ENCODE measurements around the gene OR10H1. TPM values are rescaled to one million over a fixed set of nuclear protein-coding genes. Genes with fewer than 3 reads are reported as not detected.
"Not testable (repeated sequence)": the region's sequence is repeated elsewhere in the genome, so short reads cannot be mapped to it uniquely, and the experiment has no call there.

Gene OR10H1
- polyA plus RNA-seq, 3 donors, result not detected

GRCh38 chr19:15840833-15841232 lies 25.4 kb upstream of the OR10H1 start:
- no peaks in the 10 kb centered on the region for H3K27me3 ChIP-seq (ENCODE audit: control insufficient read depth in 2 of 2, insufficient read depth in 2 of 2, low read length in 2 of 2)
- H3K4me1 ChIP-seq (ENCODE audit: control insufficient read depth in 1 of 2, insufficient read depth in 2 of 2, low read length in 2 of 2), result peaks cover 5 to 16% of the 10 kb centered on the region in 2 donors
- H3K27me3 Mint-ChIP-seq (ENCODE audit: low read depth in 3 of 3), result peaks cover 2 to 3% (median 3%) of the 10 kb centered on the region in 3 donors
- DNase-seq, result no peak
- H2AFZ ChIP-seq (ENCODE audit: insufficient read depth, low read depth, low read length, poor library complexity, severe bottlenecking), result no peak overlapping the region
- H3K27ac Mint-ChIP-seq, result no peak overlapping the region
- no peak overlapping the region for H3K9ac ChIP-seq (ENCODE audit: insufficient read depth, low read length, poor library complexity, severe bottlenecking)
- no peaks in the 10 kb centered on the region for H3K79me2 ChIP-seq (ENCODE audit: insufficient read depth, low read length)
- no peaks in the 10 kb centered on the region for H3K9me3 ChIP-seq (replicated peaks in 1 of 2; ENCODE audit: control insufficient read depth in 1 of 2, insufficient read depth in 1 of 2, low read length in 2 of 2)
- intact Hi-C loops (cut with micrococcal nuclease), result no loop called here
- H3K4me1 Mint-ChIP-seq, result peaks cover 21% of the 10 kb centered on the region
- H3K4me3 ChIP-seq (replicated peaks in 1 of 3; ENCODE audit: low read depth in 2 of 3, low read length in 3 of 3), result no peak overlapping the region
- no peak overlapping the region for H3K27ac ChIP-seq (ENCODE audit: low read depth in 1 of 2, low read length in 2 of 2)
- H4K20me1 ChIP-seq (ENCODE audit: insufficient read depth, low read length), result no peaks in the 10 kb centered on the region
- H3K9me3 Mint-ChIP-seq, result no peaks in the 10 kb centered on the region
- H3K36me3 Mint-ChIP-seq, result no peaks in the 10 kb centered on the region
- WGBS (ENCODE audit: insufficient coverage), result no CpG with 5 or more reads among the region's 2 CpGs
- H3K4me2 ChIP-seq (replicated peaks; ENCODE audit: extremely low read depth, low read length, poor library complexity, severe bottlenecking), result no peak overlapping the region
- TF ChIP-seq CTCF (IDR thresholded peaks at IDR 0.05), result no peak
- H3K36me3 ChIP-seq (replicated peaks in 1 of 2; ENCODE audit: control insufficient read depth in 1 of 2, insufficient read depth in 2 of 2, low read length in 2 of 2), result no peaks in the 10 kb centered on the region
- H3K4me3 Mint-ChIP-seq, result no peak overlapping the region

GRCh38 chr19:15839888-15840287 lies 24.4 kb upstream of the OR10H1 start:
- H3K9me3 Mint-ChIP-seq; H3K9me3 ChIP-seq (replicated peaks in 1 of 2; ENCODE audit: control insufficient read depth in 1 of 2, insufficient read depth in 1 of 2, low read length in 2 of 2); DNase-seq; H3K4me3 Mint-ChIP-seq; H4K20me1 ChIP-seq (ENCODE audit: insufficient read depth, low read length); H3K36me3 ChIP-seq (replicated peaks in 1 of 2; ENCODE audit: control insufficient read depth in 1 of 2, insufficient read depth in 2 of 2, low read length in 2 of 2); H3K27ac Mint-ChIP-seq; H3K36me3 Mint-ChIP-seq; H3K27ac ChIP-seq (ENCODE audit: low read depth in 1 of 2, low read length in 2 of 2); H3K27me3 Mint-ChIP-seq (ENCODE audit: low read depth in 3 of 3); H3K4me3 ChIP-seq (replicated peaks in 1 of 3; ENCODE audit: low read depth in 2 of 3, low read length in 3 of 3); H3K27me3 ChIP-seq (ENCODE audit: control insufficient read depth in 2 of 2, insufficient read depth in 2 of 2, low read length in 2 of 2); H3K4me2 ChIP-seq (replicated peaks; ENCODE audit: extremely low read depth, low read length, poor library complexity, severe bottlenecking); H3K79me2 ChIP-seq (ENCODE audit: insufficient read depth, low read length); H2AFZ ChIP-seq (ENCODE audit: insufficient read depth, low read depth, low read length, poor library complexity, severe bottlenecking); intact Hi-C loops (cut with micrococcal nuclease); H3K9ac ChIP-seq (ENCODE audit: insufficient read depth, low read length, poor library complexity, severe bottlenecking): not testable (repeated sequence)
- H3K4me1 Mint-ChIP-seq, result peaks cover 23% of the 10 kb centered on the region
- WGBS (ENCODE audit: insufficient coverage), result 97% methylated on average over 3 of the region's 4 CpGs
- peaks cover 7 to 20% of the 10 kb centered on the region in 2 donors for H3K4me1 ChIP-seq (ENCODE audit: control insufficient read depth in 1 of 2, insufficient read depth in 2 of 2, low read length in 2 of 2)
